Amniotic stem cell (primary cell): Measurements from ENCODE around the gene ALMS1.
"Not testable (repeated sequence)": the region's sequence is repeated elsewhere in the genome, so short reads cannot be mapped to it uniquely, and the experiment has no call there.

ENCODE experiments used
- DNase-seq: peaks from one replicate; lab custom pipeline; 2025; lab: John Stamatoyannopoulos, UW

Gene ALMS1, protein sequence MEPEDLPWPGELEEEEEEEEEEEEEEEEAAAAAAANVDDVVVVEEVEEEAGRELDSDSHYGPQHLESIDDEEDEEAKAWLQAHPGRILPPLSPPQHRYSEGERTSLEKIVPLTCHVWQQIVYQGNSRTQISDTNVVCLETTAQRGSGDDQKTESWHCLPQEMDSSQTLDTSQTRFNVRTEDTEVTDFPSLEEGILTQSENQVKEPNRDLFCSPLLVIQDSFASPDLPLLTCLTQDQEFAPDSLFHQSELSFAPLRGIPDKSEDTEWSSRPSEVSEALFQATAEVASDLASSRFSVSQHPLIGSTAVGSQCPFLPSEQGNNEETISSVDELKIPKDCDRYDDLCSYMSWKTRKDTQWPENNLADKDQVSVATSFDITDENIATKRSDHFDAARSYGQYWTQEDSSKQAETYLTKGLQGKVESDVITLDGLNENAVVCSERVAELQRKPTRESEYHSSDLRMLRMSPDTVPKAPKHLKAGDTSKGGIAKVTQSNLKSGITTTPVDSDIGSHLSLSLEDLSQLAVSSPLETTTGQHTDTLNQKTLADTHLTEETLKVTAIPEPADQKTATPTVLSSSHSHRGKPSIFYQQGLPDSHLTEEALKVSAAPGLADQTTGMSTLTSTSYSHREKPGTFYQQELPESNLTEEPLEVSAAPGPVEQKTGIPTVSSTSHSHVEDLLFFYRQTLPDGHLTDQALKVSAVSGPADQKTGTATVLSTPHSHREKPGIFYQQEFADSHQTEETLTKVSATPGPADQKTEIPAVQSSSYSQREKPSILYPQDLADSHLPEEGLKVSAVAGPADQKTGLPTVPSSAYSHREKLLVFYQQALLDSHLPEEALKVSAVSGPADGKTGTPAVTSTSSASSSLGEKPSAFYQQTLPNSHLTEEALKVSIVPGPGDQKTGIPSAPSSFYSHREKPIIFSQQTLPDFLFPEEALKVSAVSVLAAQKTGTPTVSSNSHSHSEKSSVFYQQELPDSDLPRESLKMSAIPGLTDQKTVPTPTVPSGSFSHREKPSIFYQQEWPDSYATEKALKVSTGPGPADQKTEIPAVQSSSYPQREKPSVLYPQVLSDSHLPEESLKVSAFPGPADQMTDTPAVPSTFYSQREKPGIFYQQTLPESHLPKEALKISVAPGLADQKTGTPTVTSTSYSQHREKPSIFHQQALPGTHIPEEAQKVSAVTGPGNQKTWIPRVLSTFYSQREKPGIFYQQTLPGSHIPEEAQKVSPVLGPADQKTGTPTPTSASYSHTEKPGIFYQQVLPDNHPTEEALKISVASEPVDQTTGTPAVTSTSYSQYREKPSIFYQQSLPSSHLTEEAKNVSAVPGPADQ (N-terminal part only)

DNA sequence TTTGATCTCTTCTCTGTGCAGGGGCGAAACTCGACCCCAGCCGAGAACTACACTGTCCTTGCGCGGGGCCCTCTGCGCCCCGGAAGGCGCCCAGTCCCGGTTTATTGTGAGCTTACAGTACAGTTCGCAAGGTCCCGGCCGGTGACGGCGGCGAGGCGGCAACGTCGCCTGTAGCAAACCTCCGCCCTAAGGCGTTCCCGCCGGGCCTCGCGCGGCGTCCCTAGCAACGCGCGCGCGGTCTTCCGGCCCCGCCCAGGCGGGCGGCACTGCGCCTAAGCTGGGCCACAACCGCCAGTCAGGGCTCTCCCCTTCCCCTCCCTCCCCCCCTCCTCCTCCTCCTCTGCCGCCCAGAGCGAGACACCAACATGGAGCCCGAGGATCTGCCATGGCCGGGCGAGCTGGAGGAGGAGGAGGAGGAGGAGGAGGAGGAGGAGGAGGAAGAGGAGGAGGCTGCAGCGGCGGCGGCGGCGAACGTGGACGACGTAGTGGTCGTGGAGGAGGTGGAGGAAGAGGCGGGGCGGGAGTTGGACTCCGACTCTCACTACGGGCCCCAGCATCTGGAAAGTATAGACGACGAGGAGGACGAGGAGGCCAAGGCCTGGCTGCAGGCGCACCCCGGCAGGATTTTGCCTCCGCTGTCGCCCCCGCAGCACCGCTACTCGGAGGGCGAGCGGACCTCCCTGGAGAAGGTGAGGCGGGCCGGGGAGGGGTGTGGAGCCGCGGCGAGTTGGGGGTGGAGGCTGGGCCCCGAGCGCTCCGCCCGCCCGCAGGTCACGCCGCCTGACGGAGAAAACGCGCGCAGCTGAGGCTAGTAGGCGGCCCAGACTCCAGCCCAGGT is at the start of gene ALMS1:
ALMS1 (plus strand) TSS at position 333 of the 838 bp plus-strand sequence; CDS start at position 366, 33 bp downstream.
- DNase-seq, result peak; percentile 82

DNA sequence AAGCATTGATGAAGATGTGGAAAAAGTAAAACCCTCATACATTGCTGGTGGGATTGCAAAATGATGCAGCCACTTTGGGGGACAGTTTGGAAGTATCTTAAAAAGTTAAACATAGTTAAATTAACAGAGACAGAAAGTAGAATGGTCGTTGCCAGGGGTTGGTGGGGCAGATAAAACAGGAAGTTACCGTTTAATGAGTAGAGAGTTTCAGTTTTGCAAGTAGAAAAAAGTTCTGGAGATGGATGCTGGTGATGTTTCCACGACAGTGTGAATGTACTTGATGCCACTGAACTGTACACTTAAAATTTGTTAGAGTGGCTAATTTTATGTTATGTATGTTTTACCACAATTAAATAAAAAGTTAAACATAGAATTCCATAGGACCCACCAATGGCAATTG is 47.8 kb upstream of the ALMS1 start:
- DNase-seq, result no peak

DNA sequence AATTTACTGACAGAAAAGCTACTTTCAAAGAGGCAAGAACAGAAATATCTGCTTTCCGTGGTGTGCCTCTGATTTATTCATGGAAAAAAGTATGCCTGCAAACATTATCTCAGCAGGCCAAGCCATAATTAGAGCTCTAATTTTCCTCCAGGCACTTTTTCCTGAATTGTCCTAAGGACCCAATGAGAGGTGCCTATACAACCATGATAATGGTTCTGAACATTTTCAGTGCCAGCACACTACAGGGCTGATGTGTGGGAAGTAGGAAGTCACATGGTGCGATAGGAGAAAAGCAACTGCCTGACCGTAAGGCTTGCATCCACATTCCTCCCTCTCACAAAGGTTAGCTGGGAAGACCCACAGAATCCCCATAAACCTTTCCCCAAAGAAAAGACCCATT is 46.4 kb upstream of the ALMS1 start:
- no peak for DNase-seq

DNA sequence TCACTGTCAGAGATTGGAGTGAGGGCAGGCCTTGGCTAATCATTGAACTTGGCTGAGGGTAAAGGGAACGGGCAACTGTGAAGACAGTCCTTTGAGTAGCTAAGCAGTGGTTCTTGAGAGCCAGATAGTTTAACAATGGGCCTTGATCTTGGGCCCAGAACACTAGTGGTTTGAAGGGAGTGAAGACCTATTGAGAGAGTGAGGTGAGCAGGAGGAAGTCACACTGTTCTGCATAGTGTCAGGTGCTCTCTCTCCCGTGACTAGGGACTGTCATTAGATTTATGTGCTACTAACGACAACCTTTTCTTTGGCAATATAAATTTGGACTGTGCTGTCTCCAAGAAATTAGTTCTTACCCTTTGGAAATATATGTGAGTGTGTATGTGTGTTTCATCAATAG is 44.6 kb upstream of the ALMS1 start:
- no peak for DNase-seq

DNA sequence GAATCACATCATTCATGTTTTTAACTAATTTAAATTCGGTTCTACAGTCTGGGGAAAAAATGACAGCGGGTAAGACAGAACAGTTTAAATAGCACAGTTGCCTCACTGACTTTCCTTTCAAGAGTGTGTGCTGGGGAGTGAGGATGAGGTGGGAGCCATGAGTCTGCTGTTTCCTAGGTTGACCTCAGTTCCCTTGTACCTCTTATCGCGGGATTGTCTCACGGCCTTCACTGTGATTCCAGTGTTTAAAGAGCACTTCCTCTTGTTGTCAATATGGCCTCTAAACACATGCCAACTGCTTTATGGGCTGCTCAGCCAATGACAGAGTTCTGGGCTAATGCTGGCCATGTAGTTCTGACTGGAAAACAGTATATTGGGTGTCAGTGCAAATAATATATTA is 41.6 kb upstream of the ALMS1 start:
- no peak for DNase-seq

DNA sequence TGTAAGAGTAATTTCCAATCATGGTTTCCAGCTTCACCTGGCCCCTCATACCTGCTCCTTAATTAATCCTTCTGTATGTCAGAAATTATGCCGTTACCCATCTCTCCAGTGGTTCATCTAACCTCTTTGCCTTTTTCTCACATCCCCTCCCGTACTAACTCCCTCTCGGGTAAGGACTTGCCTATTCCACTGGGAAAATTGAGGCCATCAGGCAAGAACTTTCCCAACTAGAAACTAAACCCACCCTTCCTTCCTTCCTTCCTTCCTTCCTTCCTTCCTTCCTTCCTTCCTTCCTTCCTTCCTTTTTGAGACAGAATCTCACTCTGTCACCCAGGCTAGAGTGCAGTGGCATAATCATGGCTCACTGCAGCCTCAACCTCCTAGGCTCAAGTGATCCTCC is 40.9 kb upstream of the ALMS1 start:
- not testable (repeated sequence) for DNase-seq

DNA sequence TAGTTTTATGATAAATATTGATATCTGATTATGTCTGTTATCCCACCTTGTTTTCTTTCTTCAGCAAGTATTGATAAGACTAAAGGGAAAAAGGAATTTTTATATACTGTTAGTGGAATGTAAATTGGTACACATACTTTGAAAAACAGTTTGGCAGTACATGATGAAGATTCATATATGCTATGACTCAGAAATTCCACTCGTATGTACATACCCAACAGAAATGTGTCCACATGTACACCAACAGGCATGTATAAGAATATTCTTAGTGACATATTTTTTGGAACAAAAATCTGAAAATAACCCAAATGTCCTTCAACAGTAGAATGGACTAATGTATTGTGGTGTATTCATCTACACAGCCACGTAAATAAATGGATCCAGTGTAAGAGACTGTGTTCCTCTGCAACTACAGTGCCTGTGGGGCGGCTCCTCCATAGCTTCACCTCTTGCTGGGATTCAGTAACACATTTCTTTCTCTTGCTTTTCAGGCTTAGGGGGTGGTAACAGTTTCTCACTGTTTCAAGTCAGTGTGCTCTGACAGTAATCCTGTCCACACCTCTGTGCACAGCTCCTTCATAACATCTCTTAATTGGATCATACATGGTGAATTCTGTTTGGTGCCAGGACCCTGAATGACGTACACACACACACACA is 35.5 kb upstream of the ALMS1 start:
- no peak for DNase-seq

DNA sequence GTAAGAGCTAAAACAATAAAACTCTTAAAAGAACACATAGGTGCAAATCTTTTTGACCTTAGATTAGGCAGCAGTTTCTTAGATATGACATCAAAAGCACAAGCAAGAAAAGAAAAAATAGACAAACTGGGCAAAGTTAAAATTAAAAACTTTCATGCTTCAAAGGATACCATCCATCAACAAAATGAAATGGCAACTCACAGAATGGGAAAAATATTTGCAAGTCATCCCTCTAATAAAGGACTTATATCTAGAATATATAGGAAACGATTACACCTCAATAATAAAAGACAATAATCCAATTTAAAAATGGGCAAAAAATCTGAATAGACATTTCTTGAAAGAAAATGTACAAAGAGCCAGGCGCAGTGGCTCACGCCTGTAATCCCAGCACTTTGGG is 29.5 kb upstream of the ALMS1 start:
- DNase-seq, result no peak

DNA sequence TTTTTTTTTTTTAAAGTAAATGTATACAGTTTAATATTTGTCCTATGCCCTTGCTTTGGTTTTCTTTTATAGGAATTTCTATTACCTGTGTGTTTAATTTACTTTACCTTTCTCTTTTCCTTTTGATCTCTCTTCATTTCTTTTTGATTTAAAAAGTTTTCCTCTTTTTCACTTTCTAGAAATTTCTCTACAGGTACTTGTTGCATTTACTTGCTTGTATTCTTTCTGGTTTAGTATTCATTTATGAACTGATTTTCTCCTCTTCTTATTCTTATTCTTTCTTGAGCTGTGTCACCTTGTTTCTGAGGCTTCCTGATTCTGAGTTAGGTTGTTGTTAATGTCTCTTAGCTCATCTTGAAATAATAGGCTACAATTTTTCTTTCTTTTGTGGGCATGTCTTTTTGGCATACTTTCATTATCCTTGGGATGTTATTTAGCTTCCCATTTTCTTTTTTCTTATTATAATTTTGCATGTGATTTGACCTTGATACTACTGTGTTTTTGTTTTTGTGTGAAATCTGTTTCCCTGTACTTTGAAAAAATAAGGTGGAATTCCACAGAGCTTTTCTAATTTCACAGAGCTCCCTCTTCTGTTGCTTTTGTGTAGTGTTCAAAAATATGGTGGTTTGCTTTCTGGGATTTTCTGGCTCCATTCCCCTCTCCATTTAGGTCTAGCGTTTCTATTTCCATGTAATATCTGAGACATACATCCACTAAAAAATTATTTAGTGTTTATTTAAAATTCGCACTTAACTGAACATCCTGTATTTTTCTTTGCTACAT is 25.5 kb upstream of the ALMS1 start:
- no peak for DNase-seq

DNA sequence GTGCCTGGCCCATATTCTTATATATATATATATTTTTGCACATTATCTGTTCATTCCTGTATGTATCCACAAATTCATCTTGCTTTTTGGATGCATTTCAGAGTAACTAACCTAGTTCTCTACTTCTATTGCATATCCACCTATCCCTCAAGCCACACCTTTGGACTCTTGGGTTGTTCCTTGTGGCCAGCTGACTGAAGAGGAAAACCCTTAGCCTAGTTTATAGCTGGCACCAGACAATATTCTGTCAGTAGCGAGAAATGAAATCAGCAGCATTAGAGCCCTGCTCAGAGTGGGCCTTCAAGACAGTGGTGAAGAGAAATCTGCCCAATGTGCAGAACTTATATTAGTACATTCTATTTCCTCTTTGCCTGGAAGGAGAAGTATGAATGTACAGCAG is 19.6 kb upstream of the ALMS1 start:
- DNase-seq, result no peak

DNA sequence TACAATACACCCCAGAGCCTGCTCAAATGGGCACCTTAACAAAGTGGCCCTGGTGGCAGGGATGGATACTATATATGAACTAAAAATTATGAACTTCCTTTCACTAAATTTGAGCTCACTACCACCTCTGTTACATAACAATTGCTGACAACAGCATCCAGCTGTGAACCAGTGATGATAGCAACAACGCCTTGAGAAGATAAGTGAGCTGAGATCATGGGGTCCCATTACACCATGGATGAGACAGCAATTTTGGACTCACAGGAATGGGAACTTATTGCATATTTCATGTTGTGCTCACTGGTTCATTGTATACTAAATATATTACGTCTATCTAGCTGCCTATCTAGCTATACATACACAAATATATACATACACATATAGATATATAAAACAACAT is 16.9 kb upstream of the ALMS1 start:
- no peak for DNase-seq

DNA sequence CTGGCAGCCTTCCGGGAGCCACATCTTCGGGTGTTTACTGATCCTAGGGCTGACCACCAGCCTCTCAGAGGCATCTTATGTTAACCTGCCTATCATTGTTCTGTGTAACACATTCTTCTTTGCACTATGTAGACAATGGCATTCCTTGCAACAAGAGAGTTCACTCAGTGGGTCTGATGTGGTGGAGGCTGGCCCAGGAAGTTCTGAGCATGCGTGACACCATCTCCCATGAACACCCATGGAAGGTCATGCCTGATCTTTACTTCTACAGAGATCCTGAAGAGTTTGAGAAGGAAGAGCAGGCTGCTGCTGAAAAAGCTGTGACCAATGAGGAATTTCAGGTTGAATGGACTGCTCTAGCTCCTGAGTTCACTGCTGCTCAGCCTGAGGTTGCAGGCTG is 15.3 kb upstream of the ALMS1 start:
- no peak for DNase-seq

DNA sequence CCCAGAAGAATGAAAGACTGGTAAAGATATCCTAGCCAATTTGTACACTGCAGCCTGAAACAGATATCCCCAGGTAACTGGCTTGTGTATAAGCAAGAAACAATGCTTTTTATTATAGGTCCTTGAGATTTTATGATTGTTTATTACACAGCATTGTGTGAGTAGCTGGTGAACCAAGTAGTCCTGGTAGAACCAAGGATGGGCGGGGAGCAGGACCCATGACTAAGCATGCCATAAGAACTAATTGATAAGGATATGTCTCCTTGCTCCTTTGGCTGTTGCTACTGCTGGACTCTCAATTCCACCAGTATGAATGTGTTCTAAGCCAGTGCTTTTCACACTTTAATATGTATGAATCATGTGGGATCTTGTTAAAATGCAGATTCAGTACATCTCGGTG is 12.3 kb upstream of the ALMS1 start:
- DNase-seq, result no peak

DNA sequence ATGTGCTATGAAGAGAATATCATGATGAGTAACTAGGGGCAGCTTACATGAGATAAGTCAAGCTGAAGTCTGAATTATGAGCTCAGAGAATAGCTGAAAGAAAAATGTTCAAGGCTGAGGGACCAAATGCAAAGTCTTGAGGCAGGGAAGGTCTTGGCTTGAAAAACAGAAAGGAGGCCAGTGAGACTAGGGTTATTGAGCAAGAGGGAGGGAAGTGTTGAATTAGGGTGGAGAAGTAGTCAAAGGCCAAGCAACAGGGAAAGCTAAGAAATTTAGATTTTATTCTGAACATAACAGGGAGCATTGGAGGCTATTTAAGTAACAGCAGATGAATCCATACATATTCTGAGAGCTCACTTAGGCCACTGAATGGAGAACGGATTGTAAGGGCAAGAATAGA is 11.4 kb upstream of the ALMS1 start:
- no peak for DNase-seq

DNA sequence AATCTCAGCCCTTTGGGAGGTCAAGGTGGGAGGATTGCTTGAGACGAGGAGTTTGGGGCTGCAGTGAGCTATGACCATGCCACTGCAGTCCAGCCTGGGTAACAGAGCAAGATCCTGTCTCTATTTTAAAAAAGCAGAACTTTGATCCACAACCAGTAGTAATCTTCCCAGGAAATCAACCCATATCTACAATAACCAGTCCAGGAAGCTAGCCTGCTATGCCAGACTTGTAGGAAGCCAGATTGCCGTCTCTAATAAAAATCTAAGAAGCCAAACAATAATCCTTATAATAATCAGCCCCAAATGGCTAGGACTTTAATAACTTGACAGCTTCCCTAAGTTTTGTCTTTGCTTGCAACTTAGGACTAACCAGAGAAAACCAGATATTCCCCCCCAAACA is 9.0 kb upstream of the ALMS1 start:
- no peak for DNase-seq

DNA sequence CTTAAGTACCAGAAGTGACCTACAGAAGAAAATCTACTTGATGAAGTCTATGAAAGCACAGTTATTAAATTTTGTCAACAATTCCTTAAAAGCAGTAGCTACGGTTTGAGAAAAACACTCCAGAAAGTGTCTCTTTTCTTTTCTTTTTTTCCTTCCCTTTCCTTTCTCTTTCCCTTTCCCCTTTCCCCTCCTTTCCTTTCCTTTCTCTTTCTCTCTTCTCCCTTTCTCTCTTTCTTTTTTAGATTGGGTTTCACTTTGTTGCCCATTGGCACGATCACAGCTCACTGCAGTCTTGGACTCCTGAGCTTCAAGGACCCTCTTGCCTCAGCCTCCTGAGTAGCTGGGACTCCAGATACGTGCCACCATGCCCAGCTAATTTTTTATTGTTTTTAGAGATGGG is 2.6 kb upstream of the ALMS1 start:
- DNase-seq, result no peak

DNA sequence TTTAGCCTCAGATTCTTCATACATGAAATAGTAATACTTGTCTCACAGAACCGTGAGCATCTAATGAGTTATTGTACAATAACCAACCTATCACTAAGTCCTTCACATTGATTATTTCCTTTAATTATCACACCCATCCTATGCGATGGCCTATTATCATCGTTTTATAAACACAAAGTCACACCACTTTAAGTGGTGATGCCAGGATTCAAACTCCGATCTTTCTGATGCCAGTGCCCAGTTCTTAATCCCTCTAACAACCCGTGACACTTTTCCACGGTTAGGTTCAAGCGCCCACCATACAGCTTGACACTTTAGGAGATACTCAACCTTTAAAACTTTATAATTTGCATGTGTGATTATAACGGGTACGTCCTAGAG is 523 bp upstream of the ALMS1 start:
- no peak for DNase-seq

DNA sequence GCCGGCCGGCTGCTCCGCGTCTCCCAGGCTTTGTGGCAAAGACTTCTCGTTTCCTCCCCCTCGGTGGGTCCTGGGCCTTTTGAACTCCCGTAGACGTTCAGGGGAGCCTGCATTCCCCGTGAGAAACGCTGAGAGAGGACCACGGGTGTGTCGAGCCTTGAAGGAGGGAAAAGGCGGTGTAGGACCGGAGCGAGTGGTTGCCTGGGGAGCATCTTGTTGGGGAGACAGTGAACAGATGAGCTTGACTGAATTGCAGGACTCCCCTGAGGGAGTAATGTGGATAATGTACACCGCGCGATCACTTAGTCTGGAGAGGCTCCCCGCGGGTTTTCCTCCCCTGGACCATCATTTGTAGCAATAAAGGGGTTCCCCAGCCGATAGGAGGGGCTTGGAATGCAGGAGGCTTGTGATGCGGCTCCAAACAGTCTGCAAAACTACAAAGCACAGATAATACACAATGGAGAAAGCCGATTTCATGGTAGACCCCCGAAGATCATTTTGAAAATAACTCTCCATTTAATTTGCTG is 769 bp downstream of the ALMS1 start:
- DNase-seq, result no peak

DNA sequence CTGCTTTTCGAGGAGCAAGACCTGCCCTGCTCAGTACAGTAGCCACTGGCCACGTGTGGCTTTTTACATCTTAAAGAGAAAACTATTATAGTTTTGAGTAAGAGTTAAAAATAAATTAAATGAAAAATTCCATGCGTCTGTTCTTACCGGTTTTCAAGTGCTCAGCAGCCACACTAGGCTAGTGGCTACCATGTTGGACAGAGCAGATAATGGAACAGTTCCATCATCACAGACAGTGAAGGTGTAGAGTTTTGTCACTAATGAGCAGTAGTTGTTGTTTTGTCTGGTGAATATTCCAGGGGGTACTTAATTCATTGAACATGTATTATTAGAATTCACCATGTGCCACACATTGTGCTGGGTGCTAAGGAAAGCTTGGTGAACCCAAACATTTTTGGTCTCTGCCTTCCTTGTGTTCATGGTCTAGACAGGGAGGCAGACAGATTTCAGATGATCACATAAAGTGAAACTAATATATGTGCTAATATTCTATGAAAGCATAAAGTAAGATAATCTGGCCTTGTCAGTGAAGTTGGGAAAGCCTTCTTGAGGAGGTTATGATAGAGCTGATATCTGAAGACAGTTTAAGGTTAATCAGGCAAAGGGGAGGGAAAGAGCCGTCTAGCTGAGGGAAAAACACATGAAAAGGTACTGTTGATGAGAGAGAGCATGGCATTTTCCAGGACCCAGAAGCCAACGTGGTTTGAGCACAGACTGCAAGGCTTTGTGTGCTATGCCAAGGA is 1.4 kb downstream of the ALMS1 start:
- DNase-seq, result no peak
